Stimulated activated naive CD4-positive, alpha-beta T cell (primary cell): ENCODE data around the gene XXYLT1.
"Not testable (repeated sequence)": the region's sequence is repeated elsewhere in the genome, so short reads cannot be mapped to it uniquely, and the experiment has no call there.

Experiments
- DNase-seq, 6 experiments: peaks; one replicate each; lab custom pipeline; 2025; lab: John Stamatoyannopoulos, UW

Gene XXYLT1

GRCh38 chr3:195207731-195208130 is 63.2 kb downstream of the XXYLT1 start:
- DNase-seq = no peak

GRCh38 chr3:195207056-195207455 is 63.9 kb downstream of the XXYLT1 start:
- no peak for DNase-seq

DNA sequence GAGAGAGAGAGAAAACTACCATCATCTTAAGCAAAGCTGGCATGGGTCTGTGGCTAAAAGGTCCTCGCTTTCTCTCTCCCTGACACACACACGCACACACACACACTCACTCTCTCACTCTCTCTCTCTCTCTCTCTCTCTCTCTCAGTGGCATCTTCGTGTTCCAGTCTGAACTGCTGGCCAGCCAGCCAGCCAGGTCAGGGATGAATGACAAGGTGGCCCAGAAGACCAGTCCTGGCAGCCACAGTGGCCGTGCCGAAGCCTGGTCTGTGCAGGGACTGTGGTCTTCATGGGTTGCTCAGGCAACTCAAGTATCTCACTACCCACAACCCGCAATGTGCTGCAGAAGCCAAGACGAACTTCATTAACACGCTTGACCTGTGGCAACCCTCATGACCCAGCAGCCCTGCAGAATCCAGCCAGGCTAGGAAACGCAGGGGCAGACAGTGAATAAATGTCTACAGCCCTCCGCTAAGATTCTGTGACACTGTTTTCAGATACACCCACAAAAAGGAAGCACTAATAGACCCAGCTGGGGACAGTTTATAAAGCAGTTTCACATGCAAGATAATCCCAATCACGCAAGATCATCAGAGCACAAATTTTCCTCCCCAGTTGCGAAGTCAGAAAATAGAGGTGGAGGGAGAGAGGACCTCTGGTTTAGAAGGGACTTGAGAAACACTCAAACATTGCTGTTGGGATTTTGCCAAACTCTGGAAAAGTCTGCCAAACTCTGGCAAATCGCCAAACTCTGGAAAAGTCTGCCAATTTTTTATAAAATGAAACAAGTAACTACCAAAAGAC is 66.4 kb downstream of the XXYLT1 start:
- DNase-seq = no peak

DNA sequence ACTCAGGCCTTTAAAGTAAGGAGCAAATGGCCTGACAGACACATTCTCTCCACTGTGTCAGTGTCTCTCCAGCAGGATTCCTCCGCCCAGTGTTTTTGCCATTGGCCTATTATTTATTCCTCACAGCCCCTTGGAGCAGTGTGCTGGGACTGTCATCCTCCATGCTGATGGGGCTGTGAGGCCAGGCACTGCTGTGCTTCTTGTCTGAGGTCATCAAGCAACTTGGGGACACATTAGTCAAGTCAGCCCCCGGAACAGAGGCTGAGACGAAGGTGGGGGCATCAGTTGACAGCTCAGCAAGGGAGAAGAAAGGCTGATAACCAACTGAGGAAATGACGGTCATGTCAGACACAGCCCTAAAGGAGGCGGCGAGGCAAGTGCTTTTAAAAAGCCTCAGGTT is 67.4 kb downstream of the XXYLT1 start:
- DNase-seq = no peak

DNA sequence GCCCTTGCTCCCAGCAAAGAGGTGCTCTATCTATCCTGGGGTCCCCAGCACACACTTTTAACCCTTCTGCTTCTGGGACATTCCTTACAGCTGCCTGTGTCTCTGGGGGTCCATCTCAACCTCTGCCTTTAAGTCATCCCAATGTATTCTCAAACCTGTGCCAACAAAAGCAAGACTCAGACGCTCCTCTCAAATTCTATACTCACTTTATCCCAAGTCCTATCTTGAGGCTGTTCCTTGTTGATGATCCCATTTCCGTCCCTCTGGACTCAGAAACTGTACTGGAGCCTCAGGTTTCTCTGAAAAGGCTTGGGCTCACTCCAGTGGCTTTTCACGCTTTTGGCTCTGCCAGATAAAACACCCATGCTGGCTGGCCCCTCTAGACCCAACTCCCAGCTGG is 69.7 kb downstream of the XXYLT1 start:
- no peak for DNase-seq

GRCh38 chr3:195200010-195200822 is 70.7 kb downstream of the XXYLT1 start:
- DNase-seq = no peak

- DNase-seq = no peak
Observed at GRCh38 chr3:195198426-195199346, 72.3 kb downstream of the XXYLT1 start.

DNA sequence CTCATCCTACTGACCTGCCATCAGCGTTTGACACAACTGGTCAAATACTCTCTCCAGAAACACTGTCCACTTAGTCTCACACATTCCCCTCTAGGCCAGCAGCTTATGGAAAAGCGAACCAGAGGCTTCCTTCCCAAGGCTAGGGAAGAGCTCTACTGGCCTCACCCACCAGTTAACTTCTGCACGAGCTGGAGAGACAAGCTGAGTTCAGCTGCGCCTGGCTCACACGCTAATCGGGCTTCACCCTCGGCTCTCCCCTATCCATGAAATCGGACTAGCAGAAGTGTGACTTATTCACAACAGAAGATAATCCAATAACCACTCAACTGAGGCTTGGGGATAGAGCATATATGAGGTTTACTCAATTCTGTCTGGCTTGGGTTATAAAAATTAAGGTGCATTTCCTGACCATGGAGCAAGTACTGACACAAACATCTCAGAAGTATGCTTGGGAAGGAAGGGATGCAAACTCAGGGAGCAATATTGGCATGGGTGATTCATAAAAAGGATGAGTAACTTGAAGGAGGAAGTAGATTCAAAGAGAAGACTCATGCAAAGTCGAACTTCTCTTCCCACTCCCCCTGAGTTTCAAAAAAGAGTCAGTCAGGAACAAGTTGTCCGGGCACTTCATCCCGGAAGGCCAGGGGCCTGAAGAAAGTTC is 73.1 kb downstream of the XXYLT1 start:
- no peak for DNase-seq

GRCh38 chr3:195196266-195196665 is 74.7 kb downstream of the XXYLT1 start:
- DNase-seq = no peak

GRCh38 chr3:195195321-195196209 is 75.4 kb downstream of the XXYLT1 start:
- DNase-seq = no peak

GRCh38 chr3:195194559-195195206 is 76.3 kb downstream of the XXYLT1 start:
- DNase-seq = no peak

DNA sequence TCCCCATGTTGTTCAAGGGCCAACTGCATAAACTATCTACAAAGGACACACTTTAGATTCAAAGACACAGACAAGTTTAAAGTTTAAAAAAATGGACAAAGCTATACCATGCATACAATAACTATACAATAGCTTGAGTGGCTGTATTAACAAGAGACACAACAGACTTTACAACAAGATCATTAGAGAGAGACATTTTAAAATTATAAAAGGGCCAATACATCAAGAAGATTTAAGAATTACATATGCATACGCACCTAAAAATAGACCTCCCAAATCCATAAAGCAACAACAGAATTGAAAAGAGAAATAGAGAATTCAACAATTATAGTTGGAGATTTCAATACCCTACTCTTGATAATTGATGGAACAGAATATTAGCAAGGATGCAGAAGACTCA is 79.4 kb downstream of the XXYLT1 start:
- no peak for DNase-seq

DNA sequence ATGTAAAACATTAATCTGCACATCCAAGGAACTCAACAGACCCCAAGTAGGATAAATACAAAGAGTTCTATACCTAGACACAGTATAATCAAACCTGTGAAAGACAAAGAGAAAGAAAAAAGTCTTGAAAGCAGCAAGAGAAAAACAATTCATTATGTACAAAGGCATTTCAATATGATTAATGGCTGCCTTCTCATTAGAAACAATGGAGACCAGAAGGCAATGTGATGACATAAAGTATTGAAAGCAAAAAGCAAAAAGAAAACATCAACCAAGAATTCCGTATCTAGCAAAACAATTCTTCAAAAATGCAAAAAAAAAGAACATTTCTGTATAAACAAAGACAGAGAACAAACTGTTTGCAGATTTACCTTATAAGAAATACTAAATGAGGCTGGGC is 81.1 kb downstream of the XXYLT1 start:
- no peak for DNase-seq

DNA sequence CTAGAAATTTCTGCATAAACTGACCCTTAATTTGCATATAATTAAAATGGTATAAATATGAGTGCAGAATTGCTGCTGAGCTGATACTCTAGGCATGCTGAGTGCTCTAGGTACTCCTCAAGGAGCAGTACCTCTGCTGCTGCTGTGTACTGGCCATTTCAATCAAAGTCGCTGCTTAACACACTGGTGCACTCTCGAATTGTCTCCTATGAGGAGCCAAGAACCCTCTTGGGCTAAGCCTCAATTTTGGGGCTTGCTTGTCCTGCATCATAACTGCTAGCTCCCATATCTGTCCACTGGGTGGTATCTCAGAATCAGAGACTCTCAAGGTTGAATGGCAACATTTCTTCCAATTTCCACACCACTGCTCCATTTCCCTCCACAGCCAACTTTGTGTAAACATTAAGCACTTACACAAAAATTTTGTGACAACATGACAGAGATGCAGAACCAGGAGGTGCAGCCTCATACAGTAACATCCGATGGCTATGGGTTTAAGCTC is 82.5 kb downstream of the XXYLT1 start:
- no peak for DNase-seq

GRCh38 chr3:195187609-195188425 is 83.1 kb downstream of the XXYLT1 start:
- no peak for DNase-seq

- DNase-seq = not testable (repeated sequence)
Observed at GRCh38 chr3:195186710-195187047, 84.3 kb downstream of the XXYLT1 start.

- no peak for DNase-seq
Observed at GRCh38 chr3:195186041-195186709, 84.8 kb downstream of the XXYLT1 start.

GRCh38 chr3:195185583-195185982 is 85.4 kb downstream of the XXYLT1 start:
- no peak for DNase-seq
